Memory B cell (primary cell): ENCODE measurements around the gene TFF1.

Experiments used
- ATAC-seq: fragments of 150-1000 bp; cut with Tn5 transposase; 2 replicates; pipeline ENCODE4 v1.10.0; 2021; ENCODE audit warnings: low read depth, mild to moderate bottlenecking, moderate library complexity
- DNase-seq, 2 donors: peaks; one replicate each; pipeline ENCODE4 v3.0.0; 2022; ENCODE audit warnings: low spot score in 2 of 2
- H3K27ac Mint-ChIP-seq: one replicate; pipeline ENCODE4 v1.8.0; 2022; ENCODE audit warnings: mild to moderate bottlenecking, moderate library complexity, mixed read lengths
- H3K27me3 Mint-ChIP-seq: one replicate; pipeline ENCODE4 v1.8.0; 2022; ENCODE audit warnings: mixed read lengths
- H3K36me3 Mint-ChIP-seq: one replicate; pipeline ENCODE4 v1.8.0; 2022; ENCODE audit warnings: mild to moderate bottlenecking, mixed read lengths
- H3K4me1 Mint-ChIP-seq: one replicate; pipeline ENCODE4 v1.8.0; 2022; ENCODE audit warnings: mixed read lengths
- H3K4me3 Mint-ChIP-seq: one replicate; pipeline ENCODE4 v1.8.0; 2022; ENCODE audit warnings: mild to moderate bottlenecking, moderate library complexity, mixed read lengths
- H3K9me3 Mint-ChIP-seq: one replicate; pipeline ENCODE4 v1.8.0; 2022; ENCODE audit warnings: mixed read lengths

TFF1 gene

DNA sequence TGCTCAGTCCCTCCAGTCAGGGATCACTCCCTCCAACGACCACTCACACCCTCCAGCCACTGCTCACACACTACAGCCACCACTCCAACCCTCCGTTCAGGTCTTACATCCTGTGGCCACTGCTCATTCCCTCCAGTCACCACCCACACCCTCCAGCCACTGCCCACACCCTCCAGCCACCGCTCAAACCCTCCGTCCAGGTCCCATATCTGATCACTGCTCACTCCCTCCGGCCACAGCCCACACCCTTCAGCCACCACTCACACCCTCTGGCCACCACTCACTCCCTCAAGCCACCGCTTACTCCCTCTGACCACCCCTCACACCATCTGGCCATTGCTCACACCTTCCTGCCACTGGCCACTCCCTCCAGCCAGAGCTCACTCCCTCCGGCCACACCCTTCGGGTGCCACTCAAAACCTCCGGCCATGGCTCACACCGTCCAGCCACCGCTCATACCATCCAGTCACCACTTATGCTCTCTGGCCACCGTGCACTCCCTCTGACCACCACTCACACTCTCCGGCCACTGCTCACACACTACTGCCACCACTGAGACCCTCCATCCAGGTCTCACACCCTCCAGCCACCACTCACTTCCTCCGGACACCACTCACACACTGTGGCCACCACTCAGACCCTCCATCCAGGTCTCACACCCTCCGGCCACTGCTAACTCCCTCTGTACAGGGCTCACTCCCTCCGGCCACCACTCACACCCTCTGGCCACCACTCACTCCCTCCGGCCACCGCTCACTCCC lies 4.7 kb upstream of the TFF1 start:
- DNase-seq, result no peak
- H3K4me3 Mint-ChIP-seq, result no peak overlapping the region

DNA sequence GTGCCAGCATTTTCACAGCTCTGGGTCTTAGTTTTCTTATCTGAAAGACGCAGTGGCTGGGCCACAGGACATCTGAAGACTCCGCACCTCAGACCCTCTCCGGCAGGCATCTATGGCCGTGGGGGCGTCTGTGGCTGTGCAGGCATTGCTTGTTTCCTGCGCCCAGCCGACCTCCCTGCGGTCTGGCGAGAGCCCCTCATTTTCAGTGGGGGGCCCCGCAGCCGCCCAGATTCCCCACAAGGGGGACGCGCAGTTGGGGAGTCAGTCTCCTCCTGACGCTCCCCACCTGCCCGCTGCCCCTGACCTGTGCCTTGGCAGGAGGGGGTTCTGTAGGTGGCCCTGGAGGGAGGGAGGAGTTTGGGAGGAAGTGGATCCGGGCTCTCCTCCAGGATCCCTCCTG lies 3.5 kb upstream of the TFF1 start:
- Mint-ChIP-seq H3K36me3 (no peaks in the 10 kb centered on the region), H3K4me3 (no peak overlapping the region), H3K4me1 (peaks cover 4% of the 10 kb centered on the region), H3K27me3 (peaks cover 17% of the 10 kb centered on the region), H3K9me3 (no peaks in the 10 kb centered on the region), H3K27ac (no peak overlapping the region)
- no peak for ATAC-seq
- no peak for DNase-seq

More for the DNA sequence above, 4.7 kb upstream of the TFF1 start:
- no peaks in the 10 kb centered on the region for H3K9me3 Mint-ChIP-seq
- no peaks in the 10 kb centered on the region for H3K36me3 Mint-ChIP-seq
- H3K27ac Mint-ChIP-seq, result no peak overlapping the region
- peaks cover 20% of the 10 kb centered on the region for H3K27me3 Mint-ChIP-seq
- ATAC-seq, result no peak
- H3K4me1 Mint-ChIP-seq, result peaks cover 6% of the 10 kb centered on the region

DNA sequence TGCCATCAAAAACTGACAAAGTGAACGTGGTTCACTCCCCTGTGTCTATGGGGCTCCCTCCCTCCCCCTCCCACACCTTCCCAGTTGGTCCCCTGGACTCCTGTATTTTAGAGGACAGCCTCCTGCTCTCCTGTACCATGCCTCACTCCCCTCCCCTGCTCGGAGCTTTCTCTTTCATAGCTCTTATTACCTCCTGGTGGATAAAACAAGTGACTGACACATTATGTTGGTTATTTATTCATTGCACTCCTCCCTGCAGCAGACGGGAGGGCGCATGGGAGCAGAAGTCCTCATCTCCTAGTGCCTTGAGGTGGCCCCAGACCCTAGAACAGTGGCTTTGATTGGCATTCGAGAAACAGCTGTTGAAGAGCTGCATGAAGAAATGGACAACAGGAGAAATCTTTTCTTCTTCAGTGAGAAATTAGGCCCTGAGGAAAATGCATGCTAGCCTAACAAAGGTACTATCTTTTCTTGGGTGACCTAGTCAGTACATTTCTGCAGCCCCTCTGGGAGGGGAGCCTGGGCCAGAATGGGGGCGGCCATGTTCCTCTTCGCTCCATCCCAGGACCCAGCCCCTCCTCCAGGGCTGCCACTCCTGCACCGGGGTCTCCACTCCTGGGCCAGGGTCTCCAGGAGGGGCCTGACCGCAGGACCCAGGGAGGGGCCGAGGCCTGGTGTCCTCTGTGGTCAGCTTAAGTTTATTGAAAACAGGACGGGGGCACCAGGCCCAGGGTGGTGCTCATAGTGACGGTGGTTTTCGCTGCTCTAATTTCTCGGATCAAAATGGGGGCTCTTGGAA lies 1.2 kb upstream of the TFF1 start:
- no peaks in the 10 kb centered on the region for H3K9me3 Mint-ChIP-seq
- H3K4me3 Mint-ChIP-seq, result no peak overlapping the region
- peaks cover 23% of the 10 kb centered on the region for H3K27me3 Mint-ChIP-seq
- peaks cover 4% of the 10 kb centered on the region for H3K4me1 Mint-ChIP-seq
- no peaks in the 10 kb centered on the region for H3K36me3 Mint-ChIP-seq
- DNase-seq (no peak), ATAC-seq (no peak)
- no peak overlapping the region for H3K27ac Mint-ChIP-seq

DNA sequence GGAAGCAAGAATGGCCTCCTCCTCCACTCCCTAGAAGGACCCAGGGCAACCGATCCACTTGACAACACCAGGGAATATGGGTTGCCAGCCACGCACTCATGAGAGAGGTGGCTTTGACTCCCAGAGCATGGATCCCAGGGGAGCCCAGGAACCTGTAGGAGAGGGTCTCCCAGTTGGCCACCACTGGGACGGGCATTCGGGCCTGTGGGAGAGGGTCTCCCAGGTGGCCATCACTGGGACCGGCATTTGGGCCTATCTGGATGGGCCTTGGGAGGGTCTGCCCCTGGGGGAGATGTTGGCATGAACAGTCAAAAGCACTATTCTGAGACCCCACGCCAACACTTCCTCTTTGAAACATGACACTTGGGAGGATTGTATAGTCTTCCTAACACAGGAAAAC lies 565 bp downstream of the TFF1 start:
- Mint-ChIP-seq H3K36me3 (no peaks in the 10 kb centered on the region), H3K27ac (no peak overlapping the region), H3K4me3 (no peak overlapping the region), H3K4me1 (no peaks in the 10 kb centered on the region), H3K9me3 (no peaks in the 10 kb centered on the region), H3K27me3 (peaks cover 16% of the 10 kb centered on the region)
- ATAC-seq (no peak), DNase-seq (no peak)

DNA sequence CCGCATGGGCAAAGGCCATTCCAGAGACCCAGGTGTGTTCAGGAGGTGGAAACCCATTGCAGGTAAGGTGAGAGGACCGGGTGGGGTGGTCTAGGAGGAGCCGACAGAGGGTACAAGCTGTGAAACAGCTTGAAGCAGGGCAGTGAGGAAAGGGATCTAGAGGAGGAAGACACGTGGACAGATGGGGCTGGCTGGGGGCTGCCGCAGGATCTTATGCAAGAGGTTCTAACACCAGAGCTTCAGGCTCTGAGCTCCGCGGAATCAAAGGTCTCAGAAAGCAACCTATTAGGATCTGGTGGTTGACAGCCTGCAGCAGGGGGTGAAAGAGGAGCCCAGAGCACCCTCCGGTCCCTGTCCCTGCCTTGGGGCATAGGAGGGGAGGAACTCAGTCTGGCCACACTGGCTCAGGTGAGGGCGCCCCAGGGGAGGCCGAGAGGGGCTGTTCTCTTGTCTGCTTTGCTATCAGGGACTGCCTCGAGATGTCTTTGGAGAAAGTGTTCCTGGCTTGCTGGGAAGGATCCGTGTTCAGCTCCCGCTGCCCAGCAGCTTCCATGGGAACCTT lies 1.9 kb downstream of the TFF1 start:
- no peak overlapping the region for H3K4me3 Mint-ChIP-seq
- no peaks in the 10 kb centered on the region for H3K9me3 Mint-ChIP-seq
- no peaks in the 10 kb centered on the region for H3K4me1 Mint-ChIP-seq
- no peak for DNase-seq
- H3K27me3 Mint-ChIP-seq, result peaks cover 13% of the 10 kb centered on the region
- no peak for ATAC-seq
- no peak overlapping the region for H3K27ac Mint-ChIP-seq
- no peaks in the 10 kb centered on the region for H3K36me3 Mint-ChIP-seq

DNA sequence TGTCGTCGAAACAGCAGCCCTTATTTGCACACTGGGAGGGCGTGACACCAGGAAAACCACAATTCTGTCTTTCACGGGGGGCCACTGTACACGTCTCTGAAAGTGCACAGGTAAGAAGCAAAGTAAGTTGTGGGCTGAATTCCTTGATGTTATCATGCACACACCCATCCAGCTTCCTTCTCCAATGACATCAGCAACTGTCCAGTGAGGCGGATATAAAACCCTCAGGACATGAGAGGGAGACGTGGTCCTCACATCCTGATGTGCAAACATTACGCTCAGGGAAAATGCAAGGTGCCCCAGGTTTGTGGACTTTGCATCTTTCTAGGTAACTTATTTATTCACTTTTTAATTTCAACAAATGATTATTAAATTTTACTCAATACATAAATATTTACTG lies 3.0 kb downstream of the TFF1 start:
- Mint-ChIP-seq H3K4me1 (no peaks in the 10 kb centered on the region), H3K9me3 (no peaks in the 10 kb centered on the region), H3K27me3 (peaks cover 18% of the 10 kb centered on the region), H3K27ac (no peak overlapping the region), H3K36me3 (no peaks in the 10 kb centered on the region), H3K4me3 (no peak overlapping the region)
- no peak for DNase-seq
- ATAC-seq, result no peak

DNA sequence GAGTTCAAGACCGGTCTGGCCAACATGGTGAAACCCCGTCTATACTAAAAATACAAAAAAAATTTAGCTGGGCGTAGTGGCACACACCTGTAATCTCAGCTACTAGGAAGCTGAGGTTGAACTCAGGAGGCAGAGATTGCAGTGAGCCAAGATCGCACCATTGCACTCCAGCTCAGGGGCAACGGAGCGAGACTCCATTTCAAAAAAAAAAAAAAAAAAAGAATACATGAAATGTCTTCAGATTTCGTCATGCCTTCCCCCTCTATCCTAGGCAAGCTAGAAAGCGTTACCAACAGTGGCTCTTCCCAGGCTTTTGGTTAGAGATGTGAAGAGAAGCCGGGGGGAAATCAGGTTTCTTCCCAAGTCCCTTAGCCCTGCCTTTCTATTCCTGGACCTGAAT lies 3.6 kb downstream of the TFF1 start:
- Mint-ChIP-seq H3K4me3 (no peak overlapping the region), H3K4me1 (no peaks in the 10 kb centered on the region), H3K36me3 (no peaks in the 10 kb centered on the region), H3K9me3 (no peaks in the 10 kb centered on the region), H3K27ac (no peak overlapping the region), H3K27me3 (peaks cover 23% of the 10 kb centered on the region)
- no peak for DNase-seq
- ATAC-seq, result peak; percentile 43

DNA sequence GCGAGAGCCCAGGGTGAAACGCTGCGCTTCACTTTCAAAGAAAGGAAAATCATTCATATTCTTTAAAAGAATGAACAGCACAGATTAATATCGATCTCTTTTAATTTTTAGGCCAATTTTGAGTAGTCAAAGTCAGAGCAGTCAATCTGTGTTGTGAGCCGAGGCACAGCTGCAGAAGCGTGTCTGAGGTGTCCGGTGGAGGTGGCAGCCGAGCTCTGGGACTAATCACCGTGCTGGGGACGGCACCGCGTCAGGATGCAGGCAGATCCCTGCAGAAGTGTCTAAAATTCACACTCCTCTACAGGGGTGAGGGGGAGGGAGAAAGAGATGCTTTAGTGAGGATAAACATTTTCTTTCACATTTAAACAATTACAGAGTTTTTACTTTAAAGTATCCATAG lies 4.1 kb downstream of the TFF1 start:
- no peaks in the 10 kb centered on the region for H3K36me3 Mint-ChIP-seq
- no peaks in the 10 kb centered on the region for H3K4me1 Mint-ChIP-seq
- no peak overlapping the region for H3K4me3 Mint-ChIP-seq
- no peak overlapping the region for H3K27ac Mint-ChIP-seq
- ATAC-seq, result no peak
- H3K9me3 Mint-ChIP-seq, result peaks cover 2% of the 10 kb centered on the region
- DNase-seq, result no peak
- peaks cover 23% of the 10 kb centered on the region for H3K27me3 Mint-ChIP-seq

DNA sequence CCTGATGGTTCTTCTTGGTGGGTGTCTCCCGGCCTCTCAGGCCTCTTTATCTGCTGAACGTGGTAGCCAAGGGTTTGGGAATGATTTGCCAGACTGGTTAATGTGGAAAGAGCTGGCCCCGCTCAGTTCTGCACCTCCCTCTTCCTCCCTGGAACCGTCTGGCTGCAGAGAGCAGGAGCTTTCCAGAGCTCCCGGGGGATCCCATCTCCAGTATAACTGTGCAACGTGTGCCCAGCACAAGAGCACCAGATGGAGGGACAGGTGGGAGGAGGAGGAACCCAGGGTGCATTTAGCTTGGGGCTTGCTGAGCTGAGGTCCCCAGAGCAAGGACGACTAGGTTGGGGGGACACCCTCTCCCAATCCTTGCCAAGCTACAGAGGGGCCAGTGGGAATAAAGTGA lies 5.0 kb downstream of the TFF1 start:
- no peaks in the 10 kb centered on the region for H3K4me1 Mint-ChIP-seq
- peaks cover 28% of the 10 kb centered on the region for H3K27me3 Mint-ChIP-seq
- peaks cover 2% of the 10 kb centered on the region for H3K9me3 Mint-ChIP-seq
- no peaks in the 10 kb centered on the region for H3K36me3 Mint-ChIP-seq
- ATAC-seq, result no peak
- H3K4me3 Mint-ChIP-seq, result no peak overlapping the region
- H3K27ac Mint-ChIP-seq, result no peak overlapping the region
- DNase-seq, result no peak

DNA sequence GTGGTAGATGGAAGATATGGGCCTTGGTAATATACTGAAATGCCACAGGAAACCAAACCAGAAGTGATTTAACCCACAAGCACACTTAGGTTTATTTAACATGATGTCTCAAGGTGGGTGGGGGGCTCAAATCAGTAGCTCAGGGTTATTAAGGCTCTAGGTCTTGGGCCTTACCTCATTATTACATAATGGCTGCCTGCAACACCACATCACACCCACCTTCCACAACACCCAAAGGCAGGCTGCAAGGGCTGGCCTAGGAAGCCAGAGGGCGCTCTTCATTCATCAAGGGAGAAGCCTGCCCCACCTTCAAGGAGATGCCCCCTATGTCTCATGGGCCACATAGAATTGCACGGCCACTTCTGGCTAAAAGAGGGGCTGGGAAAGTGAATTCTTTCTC lies 6.0 kb downstream of the TFF1 start:
- Mint-ChIP-seq H3K9me3 (peaks cover 2% of the 10 kb centered on the region), H3K4me1 (no peaks in the 10 kb centered on the region), H3K36me3 (no peaks in the 10 kb centered on the region), H3K4me3 (no peak overlapping the region), H3K27me3 (peaks cover 28% of the 10 kb centered on the region), H3K27ac (no peak overlapping the region)
- ATAC-seq (no peak), DNase-seq (no peak)

DNA sequence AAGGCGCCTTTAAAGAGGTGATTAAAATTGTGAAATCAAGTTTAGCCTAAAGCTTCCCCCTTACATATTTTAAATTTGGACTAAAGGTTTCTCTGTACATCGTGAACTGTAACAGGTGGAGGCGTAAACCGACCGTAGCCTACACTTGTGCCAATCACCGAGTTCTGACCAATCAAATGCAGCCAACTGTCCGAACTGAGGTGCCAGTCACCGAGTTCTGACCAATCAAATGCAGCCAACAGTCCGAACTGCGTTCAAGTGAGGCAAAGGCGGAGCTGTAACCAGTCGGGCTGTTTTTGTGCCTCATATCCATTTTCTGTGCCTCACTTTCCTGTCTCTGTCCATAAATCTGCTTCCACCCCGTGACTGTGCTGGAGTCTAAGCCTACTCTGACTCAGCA lies 7.4 kb downstream of the TFF1 start:
- DNase-seq (no peak), ATAC-seq (no peak)
- Mint-ChIP-seq H3K36me3 (peaks cover 4% of the 10 kb centered on the region), H3K9me3 (peaks cover 8% of the 10 kb centered on the region), H3K27me3 (peaks cover 30% of the 10 kb centered on the region), H3K4me3 (no peak overlapping the region), H3K27ac (no peak overlapping the region), H3K4me1 (no peaks in the 10 kb centered on the region)

DNA sequence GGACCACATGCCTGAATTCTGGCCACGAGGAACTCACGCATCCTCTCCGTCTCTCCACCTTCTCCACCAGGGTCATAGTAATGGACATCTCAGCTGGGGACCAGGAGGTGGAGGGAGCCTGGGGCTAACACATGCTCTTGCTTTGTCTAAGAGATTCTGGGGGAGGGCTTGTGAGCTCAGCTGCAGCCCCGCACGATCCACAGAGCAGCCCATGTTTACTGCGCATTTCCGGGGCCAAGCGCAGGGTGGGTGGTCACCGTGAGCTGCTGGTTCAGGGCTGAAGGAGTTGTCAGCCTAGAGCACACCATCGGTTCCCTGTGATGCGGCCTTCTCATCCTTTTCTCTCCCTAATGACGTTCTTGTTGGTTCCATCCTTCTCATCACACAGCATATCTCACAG lies 8.1 kb downstream of the TFF1 start:
- H3K4me1 Mint-ChIP-seq, result peaks cover 3% of the 10 kb centered on the region
- ATAC-seq (no peak), DNase-seq (no peak)
- H3K36me3 Mint-ChIP-seq, result peaks cover 9% of the 10 kb centered on the region
- H3K4me3 Mint-ChIP-seq, result no peak overlapping the region
- H3K9me3 Mint-ChIP-seq, result peaks cover 13% of the 10 kb centered on the region
- H3K27ac Mint-ChIP-seq, result no peak overlapping the region
- H3K27me3 Mint-ChIP-seq, result peaks cover 34% of the 10 kb centered on the region

DNA sequence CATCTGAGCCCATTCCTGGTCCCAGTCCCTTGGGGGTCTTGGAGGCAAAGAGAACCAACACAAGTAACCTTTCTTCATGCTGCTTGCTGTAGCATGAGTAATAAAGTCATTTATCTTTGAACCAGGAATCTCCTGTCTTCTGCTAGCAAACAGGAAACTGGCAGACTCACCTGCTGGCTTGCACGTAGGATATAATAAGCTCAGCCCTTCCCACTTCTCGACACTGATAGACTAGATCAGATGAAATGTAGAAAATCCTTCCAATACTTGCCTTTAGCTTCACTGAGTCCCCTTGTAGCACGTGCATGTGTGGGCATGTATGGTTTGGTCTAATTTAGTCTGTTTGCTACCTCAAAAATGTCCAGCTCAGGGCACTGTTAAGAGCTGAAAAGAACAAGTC lies 9.0 kb downstream of the TFF1 start:
- H3K27ac Mint-ChIP-seq, result no peak overlapping the region
- ATAC-seq (no peak), DNase-seq (no peak)
- peaks cover 5% of the 10 kb centered on the region for H3K4me1 Mint-ChIP-seq
- peaks cover 42% of the 10 kb centered on the region for H3K27me3 Mint-ChIP-seq
- no peak overlapping the region for H3K4me3 Mint-ChIP-seq
- H3K9me3 Mint-ChIP-seq, result peaks cover 16% of the 10 kb centered on the region
- H3K36me3 Mint-ChIP-seq, result peaks cover 10% of the 10 kb centered on the region

DNA sequence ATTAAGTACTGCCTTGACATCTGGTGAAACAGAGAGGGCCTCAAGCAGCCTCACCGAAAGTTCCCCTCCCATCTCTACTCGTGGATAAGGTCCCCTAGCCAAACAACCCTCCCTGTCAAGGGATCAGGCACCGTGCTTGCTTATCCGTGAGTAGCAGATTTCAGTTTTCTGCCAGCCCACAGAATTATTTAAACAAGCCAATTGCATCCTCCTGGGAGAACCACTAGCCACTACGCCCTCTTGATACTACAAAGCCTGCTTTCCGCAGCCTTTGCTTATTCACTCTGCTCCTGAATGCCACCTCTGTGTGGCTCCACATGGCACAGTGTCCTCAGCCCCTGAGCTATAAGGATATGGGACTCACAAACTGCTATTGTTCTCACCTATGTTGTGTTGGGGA lies 9.7 kb downstream of the TFF1 start:
- Mint-ChIP-seq H3K27ac (no peak overlapping the region), H3K36me3 (peaks cover 10% of the 10 kb centered on the region), H3K4me3 (no peak overlapping the region), H3K9me3 (peaks cover 16% of the 10 kb centered on the region), H3K27me3 (peaks cover 39% of the 10 kb centered on the region), H3K4me1 (peaks cover 5% of the 10 kb centered on the region)
- ATAC-seq (no peak), DNase-seq (no peak)
